HG02973 (cell line): Measurements from ENCODE around the gene PCNT.
A peak's percentile ranks its signal among the peaks of the same experiment; 100 is the strongest.
"Not testable (repeated sequence)": the region's sequence is repeated elsewhere in the genome, so short reads cannot be mapped to it uniquely, and the experiment has no call there.

Source experiments
- ATAC-seq: cut with Tn5 transposase; IDR thresholded peaks from one replicate; pipeline ENCODE4 v1.9.1; 2021; ENCODE audit warnings: moderate library complexity; ENCODE audit not compliant: unreplicated experiment

PCNT gene

DNA sequence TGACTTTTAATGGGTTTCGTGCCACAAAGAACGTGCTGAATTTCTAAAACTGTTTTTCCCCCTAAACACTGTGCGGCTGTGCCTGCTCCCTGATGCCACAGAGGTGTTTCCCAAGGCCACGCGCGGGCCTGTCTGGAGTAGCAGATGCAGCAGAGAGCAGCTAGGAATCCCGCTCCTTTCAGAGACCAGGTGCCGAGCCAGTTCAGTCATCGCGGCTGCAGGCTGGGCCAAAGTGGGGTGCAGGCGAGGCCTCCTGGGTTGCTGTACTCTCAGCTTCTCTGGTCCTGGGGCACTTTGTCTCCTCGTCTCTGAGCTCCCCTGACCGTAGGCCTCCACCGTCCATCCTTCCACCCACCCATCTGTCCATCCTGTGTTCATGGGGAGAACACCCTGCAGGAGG is 117.4 kb downstream of the PCNT start:
- no peak for ATAC-seq

DNA sequence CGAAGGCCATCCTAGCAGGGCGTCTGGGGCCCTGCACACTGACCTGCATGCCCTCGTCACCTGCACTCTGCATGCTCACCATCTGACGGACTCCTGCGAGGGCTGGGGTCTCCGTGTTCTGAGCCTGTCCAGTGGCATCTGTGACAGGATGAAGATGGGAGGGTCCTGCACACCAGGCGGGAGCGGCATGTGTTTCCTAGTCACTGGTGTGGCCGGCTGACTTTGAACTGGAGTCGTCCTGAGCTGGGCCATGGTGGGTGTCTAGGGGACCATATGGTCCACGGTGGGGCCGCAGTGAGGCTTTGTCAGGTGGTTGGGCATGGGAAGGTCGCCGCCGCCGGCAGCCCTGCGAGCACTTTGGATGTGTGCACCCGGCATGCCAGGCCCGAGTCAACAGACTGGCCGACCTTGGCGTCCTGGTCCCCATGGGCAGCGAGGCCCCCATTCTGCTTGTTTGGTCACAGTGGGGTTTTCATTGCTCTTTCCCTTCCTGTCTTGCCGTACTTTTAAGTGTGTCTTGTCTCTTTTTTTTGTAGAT is 118.1 kb downstream of the PCNT start:
- no peak for ATAC-seq

DNA sequence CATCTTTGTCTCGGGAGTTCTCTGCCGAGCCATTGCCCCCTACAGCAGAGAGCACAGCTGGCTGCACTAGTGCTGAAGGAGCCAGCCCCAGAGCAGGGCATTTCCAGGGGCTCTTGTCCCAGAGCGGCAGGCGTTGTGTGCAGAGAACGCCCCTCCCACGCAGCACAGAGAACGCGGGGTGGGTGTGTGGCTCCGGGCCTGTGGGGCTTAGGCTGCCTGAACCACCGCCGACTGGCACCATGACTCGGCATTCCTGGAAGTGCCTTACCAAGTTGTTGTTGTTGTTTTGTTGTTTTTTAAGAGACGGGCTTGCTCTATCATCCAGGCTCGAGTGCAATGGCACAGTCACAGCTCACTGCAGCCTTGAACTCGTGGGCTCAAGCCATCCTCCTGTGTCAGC is 119.0 kb downstream of the PCNT start:
- ATAC-seq: no peak

DNA sequence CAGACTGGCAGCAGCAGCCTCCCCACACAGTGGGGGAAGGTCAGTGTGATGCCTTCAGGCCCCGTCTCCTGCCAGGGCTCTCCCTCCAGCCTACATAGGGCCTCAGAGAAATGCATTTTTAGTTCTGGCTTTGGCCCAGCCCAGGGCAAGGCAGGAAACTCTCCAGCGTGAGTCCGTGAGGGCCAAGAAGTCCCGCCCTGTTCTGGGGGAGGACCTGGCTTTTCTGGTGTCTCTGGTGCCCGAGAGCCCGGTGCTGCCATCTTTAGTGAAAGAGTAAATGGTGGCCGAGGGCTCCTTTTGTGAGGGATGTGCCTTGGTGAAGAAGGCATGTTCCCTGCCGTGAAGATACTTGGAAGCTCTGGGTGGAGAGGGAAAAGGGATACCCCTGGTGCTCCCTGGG is 120.0 kb downstream of the PCNT start:
- ATAC-seq: no peak

DNA sequence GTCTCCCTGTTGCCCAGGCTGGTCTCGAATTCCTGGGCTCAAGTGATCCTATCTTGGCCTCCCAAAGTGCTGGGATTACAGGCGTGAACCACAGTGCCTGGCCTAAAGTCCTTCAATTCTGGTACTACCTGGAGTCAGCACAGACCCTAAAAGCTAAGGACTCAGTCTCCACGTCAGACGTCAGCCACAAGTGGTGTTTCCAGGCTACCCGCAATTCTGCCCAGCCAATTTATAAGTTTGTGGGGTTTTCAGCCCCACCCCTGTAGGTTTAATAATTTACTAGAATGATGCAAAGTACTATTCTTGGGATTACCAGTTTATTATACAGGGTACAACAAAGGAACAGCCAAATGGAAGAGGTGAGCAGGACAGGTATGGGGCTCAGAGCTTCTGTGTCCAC is 124.2 kb downstream of the PCNT start:
- no peak for ATAC-seq

DNA sequence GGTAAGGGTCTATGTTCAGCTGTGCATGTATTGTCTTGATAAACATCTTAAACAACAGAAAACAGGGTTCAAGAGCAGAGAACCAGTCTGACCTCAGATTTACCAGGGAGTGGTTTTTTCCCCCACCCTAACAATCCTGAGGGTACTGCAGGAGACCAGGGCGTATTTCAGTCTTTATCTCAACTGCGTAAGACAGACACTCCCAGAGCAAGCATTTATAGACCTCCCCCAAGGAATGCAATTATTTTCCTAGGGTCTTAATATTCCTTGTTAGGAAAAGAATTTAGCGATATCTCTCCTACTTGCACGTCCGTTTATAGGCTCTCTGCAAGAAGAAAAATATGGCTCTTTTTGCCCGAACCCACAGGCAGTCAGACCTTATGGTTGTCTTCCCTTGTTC is 124.9 kb downstream of the PCNT start:
- ATAC-seq: not testable (repeated sequence)

DNA sequence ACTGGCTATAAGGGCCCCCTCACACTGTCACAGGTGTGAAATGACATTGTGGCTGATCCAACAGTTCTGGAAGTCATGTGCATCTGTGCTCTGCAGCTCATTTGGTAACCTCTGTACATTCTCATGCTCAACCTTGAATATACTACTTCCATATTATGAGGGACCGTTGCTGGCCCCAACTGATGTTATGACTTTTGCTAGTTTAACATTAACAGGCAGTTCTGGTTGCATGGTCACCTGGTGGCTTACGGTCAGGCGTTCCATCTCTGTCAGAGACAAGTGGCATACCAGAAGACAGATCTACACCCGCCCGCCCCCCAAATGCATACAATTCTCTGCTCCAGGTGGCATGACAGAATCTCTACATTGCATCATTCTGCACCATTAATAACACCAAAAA is 128.8 kb downstream of the PCNT start:
- no peak for ATAC-seq

DNA sequence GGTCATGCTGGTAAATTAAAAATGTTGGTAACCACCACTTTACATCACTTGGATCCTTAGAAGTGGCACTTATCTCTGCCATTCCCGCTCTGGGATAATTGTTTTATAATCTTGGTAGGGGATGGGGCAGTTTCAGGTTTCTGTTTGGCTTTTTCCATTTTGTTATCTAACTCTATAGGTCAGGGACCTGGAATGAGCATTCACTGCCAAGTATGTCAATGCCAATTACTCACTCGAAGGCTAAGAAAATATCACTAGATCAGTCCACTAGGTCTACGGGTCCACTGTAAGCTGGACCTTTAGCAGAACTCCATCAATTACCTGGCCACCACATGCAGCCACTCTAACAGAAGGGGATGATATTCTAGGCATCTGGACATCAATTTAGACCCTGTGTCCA is 130.2 kb downstream of the PCNT start:
- no peak for ATAC-seq

DNA sequence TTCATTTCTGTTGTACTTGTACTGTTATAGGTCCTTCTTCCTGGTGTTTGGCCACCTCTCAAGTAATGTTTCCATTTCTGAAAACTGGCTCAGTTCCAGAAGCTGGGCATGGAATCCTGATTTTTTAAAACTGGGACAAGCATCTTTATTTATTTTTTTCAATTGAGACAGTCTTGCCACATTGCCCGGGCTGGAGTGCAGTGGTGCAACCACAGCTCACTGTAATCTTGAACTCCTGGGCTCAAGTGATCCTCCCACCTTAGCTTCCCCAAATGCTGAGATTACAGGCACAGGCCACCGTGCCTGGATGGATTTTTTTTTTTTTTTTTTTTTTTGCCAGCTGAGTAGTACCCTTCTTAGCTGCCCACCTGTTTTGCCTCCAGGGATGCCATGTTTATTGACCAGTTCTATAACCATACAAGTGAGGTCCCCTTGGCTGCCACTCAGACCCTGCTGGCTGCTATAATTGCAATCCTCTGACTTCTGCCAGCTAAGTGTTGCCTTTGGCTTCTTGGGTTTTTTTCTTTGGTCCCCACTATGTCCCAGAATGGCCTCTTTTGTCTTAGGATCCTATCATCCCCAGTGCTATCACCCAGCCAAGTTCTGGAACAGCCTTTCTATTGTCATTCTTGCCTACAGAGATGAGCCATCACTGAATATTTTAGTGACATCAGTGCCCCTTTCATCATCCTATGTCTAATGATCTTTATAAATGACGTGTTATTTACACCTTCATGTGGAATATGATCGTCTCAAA is 130.9 kb downstream of the PCNT start:
- no peak for ATAC-seq

DNA sequence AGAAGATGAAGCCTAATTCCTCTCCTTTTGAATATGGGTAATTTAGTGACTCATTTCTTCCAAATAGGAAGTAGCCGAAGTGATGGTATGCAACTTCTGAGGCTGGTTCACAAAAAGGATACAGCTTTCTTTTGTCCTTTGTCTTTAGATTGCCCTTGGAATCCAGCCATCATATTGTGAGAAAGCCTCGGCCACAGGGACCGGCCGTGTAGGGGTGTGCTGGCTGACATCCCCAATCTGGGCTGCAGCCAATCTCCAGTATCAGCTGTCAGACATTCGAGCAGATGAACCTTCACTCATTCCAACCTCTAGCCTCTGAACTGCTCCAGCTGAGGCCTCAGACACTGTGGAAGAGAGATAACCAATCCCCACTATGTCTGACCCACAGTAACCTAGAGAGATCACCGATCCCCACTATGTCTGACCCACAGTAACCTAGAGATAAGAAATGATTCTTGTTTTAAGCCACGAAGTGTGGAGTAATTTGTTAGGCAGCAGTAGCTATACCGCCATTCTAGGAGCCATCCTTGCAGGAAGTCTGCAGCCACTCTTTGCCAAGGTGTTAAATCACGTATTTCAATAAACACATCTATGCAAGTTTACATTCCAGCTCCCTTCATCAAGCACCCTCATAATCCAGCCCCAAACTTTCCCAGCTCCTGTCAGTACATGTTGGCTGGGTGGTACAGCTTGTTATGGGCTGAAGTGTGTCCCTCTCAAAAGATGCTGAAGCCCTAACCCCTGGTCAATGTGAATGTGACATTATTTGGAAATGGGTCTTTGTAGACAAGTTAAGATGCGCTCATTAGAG is 131.8 kb downstream of the PCNT start:
- no peak for ATAC-seq

DNA sequence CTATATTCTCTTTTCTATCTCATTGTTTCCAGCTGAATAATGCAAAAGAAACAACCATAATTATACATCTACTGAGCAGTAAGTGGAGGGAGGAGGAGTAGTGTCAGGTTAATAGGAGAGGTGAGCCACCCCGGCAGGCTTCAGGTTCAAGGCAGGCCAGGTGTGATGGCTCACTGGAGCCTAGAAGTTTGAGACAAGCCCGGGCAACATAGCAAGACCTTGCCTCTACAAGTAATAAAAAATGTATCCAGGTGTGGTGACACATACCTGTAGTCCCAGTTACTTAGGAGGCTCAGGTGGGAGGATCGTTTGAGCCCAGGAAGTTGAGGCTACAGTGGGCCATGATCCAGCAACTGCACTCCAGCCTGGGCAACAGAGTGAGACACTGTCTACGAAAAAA is 132.8 kb downstream of the PCNT start:
- no peak for ATAC-seq

DNA sequence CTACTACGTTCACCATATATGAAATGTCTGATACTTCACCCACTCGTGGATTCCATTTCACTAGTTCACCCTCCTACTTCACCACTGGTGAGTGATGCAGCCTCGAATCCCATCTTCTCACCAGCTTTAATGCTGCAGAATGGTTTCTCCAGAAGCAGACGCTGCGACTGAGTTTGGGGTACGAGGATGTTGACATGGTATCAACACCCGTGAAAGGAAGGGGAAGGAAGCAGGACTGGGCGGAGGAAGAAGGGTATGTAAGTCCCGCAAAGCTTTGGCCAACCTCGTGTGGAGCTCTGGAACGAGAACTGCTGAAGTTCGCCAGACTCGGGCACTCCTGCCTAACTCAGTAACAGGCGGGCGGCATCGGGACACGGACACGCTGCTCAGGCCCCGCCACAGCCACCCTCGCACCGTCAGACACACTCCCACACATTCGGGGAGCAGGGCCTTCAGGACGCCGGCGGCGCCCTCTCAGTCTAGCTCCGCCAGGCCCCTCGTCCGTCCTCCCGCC is 133.9 kb downstream of the PCNT start:
- peak; percentile 23 for ATAC-seq

DNA sequence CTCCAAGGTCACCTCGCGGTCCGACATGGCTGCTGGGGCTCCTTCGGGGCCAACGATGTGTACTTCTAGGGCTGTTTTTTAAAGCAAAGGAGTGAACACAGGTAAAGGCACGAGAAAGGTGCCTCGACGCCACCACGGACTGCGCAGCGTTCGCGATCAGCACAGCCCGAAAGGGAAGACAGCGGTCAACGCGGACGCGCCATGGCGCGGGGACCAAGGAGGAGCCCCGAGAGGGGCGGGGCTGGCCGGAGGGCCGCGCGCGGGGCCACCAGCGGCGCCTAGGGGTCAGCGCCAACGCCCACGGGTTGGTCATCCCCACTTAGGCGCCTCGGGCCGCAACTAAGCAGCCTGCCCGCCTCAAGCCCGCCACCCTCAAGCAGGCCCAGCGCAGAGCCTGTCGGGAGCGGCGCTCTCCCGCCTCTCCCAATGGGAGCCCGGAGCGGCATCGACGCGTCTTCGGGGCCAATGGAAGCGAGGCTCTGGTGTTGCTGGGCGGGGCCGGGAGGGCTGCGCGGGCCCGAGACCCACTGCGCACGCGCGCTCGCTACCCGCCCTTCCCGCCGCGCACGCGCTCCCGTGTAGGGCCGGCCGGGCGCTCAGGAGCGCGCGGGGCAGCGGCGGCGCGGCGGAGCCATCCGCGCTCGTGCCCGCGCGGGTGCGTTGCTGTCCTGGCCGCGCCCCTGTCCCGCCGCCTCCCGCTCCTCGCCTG is 134.5 kb downstream of the PCNT start, which contains the start of gene DIP2A:
DIP2A (plus strand) TSS at position 577 of the 709 bp plus-strand sequence. CDS start 241 bp downstream, outside the sequence.
- ATAC-seq: peak; percentile 85

DNA sequence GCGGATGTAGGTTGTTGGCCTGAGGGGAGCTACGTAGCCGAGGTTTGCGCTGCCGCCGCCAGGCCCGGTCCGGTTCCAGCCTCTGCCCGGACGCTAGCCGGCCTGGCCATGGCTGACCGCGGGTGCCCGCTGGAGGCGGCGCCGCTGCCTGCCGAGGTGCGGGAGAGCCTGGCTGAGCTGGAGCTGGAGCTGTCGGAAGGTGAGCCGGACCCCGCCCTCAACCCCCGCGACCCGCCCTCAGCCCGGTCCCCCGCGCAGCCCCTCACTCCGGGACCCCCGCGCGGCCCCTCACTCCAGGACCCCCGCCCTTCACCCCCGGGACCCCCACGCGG is 135.0 kb downstream of the PCNT start:
- ATAC-seq: no peak

DNA sequence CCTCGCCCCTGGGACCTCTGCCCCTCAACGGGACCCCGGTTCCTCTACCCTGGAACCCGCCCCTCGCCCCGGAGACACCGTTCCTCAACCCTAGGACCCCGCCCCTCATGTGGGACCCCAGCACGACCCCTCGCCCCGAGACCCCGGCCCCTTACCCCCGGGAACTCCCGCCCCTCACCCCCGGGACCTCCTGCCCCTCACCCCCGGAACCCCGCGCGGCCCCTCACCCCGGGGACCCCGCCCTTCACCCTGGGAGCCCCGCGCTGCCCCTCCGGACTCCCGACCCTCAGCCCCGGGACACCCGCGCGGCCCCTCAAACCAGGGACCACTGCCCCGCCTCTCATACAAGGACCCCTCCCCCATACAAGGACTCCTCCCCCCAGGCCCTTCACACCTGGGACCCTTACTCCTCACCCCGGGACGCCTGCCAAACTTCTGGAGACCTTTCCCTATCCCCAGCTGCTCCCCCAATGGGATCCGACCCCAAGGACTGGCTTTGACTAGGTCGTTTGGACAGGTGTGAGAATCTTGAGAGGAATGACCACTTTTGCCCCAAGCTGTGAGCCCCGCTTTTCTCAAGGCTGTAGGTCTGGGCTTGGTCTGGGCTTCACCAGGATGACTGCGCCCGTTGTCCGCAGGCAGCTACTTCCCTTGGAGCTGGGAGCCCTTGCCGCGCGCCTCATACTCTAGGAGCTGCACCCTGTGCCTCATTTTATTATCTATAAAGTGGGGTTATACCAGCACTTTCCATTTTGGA is 135.6 kb downstream of the PCNT start:
- ATAC-seq: no peak

DNA sequence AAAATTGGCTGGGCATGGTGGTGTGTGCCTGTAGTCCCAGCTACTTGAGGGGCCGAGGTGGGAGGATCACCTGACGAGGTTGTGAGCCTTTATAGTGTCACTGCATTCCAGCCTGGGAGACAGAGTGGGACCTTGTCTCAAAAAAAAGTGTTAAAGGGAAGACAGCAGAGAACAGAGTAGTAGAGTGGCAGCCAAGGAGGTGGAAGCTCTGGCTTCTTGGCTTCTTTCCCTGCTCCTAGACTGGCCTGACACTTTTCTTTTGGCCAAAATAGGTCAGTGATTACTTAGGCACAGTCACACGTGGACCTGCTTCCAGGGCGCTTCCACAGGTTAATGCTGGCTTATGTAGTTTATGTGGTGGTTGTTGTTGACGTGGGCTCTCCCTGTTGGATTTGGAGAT is 138.0 kb downstream of the PCNT start:
- no peak for ATAC-seq

DNA sequence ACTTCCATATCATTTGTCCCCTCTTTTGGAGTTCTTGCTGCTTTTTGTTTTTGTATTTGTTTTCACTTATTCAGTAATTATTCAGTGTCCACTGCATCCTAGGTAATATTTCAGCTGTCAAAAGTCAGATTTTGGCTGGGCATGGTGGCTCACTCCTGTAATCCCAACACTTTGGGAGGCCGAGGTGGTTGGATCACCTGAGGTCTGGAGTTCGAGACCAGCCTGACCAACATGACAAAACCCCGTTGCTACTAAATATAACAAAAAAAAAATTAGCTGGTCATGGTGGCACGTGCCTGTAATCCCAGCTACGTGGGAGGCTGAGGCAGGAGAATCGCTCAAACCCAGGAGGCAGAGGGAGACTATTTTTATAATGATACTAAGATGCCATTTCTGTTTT is 141.2 kb downstream of the PCNT start:
- ATAC-seq: not testable (repeated sequence)

DNA sequence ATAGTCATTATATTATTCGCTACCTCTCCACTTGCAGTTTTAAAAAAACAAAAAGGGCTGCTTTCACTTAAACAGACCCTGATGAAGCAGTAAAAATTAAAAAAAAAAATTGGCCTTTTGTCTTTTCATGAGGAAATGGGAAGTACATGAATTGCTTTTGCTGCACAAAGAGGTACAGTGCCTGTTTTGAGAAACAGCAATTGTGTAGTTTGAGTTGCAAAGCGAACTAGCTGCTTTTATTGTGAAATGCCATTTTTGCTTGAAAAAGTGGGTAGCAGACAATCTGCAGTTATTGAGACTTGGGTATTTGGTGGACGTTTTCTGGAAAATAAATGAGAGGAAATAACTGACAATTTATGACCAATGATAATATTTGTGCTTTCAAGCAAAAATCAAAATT is 141.7 kb downstream of the PCNT start:
- no peak for ATAC-seq

DNA sequence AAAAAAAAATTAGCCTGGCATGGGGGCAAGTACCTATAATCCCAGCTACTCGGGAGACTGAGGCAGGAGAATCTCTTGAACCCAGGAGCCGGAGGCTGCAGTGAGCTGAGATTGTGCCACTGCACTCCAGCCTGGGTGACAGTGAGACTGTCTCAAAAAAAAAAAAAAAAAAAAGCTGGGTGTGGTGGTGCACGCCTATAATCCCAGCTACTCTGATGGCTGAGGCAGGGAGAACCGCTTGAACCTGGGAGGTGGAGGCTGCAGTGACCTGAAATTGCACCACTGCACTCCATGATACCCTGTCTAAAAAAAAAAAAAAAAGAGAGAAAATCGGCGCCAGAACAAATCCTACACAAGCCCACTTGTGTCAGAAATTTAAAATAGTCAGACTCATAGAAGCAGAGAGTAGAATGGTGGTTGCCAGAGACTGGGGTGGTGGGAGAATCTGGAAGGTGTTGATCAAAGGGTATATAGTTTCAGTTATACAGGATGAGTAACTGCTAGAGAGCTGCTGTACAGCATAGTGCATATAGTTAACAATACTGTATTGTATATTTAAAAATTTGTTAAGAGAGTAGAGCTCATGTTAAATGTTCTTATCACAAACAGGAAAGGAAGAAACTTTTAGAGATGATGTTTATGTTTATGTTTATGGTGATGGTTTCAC is 144.3 kb downstream of the PCNT start:
- ATAC-seq: no peak

DNA sequence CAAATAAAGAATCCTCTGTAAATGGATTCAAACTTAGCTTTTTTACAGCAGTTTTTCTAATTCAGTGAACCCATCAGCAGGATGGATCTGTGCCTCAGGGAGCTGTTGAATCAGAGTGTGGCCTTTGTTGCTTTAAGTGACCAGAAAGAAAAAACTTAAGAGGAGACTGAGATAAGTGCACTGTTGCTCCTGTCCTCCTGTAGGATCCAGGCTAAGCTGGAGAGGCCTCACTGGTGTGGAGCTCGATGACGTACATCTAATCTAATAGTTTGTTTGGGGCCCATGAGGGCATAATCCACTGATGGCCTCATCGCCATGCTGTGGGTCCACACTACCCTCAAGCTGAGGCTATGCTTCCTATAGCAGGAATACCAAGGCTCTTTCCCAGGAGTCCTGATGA is 145.3 kb downstream of the PCNT start:
- ATAC-seq: no peak
